GM13977 (cell line): ENCODE data around the gene MYORG.

Experiments
- DNase-seq: peaks from one replicate; pipeline ENCODE4 v3.0.0; 2012; ENCODE audit warnings: low spot score
- in situ Hi-C: fragments of 300-500 bp; cut with MboI; formaldehyde crosslinking; loops from one replicate; pipeline ENCODE4 v1.12.0; 2022; ENCODE audit warnings: low sequenced_read_pairs, low pct_unique_long_range_greater_than_20kb, mixed read lengths, inconsistent platforms; ENCODE audit not compliant: unreplicated experiment
- TF ChIP-seq, protein P1 (sequence below): IDR thresholded peaks from 2 replicates; pipeline ENCODE4 v1.5.1; 2012; ENCODE audit warnings: mild to moderate bottlenecking, control low read depth; ENCODE audit not compliant: insufficient read depth; ENCODE audit errors: extremely low read depth, missing control alignments

Gene MYORG

GRCh38 chr9:34385561-34386230 is 9.0 kb upstream of the MYORG start:
- DNase-seq, result no peak
- TF ChIP-seq, protein P1, sequence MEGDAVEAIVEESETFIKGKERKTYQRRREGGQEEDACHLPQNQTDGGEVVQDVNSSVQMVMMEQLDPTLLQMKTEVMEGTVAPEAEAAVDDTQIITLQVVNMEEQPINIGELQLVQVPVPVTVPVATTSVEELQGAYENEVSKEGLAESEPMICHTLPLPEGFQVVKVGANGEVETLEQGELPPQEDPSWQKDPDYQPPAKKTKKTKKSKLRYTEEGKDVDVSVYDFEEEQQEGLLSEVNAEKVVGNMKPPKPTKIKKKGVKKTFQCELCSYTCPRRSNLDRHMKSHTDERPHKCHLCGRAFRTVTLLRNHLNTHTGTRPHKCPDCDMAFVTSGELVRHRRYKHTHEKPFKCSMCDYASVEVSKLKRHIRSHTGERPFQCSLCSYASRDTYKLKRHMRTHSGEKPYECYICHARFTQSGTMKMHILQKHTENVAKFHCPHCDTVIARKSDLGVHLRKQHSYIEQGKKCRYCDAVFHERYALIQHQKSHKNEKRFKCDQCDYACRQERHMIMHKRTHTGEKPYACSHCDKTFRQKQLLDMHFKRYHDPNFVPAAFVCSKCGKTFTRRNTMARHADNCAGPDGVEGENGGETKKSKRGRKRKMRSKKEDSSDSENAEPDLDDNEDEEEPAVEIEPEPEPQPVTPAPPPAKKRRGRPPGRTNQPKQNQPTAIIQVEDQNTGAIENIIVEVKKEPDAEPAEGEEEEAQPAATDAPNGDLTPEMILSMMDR, result no peak
- in situ Hi-C loops, result no loop called here

GRCh38 chr9:34384368-34385165 is 7.9 kb upstream of the MYORG start:
- in situ Hi-C loops, result no loop called here
- TF ChIP-seq, protein P1, result no peak
- DNase-seq, result no peak

- in situ Hi-C loops, result no loop called here
- TF ChIP-seq, protein P1, result no peak
- DNase-seq, result no peak
Observed at GRCh38 chr9:34383904-34384303, 7.2 kb upstream of the MYORG start.

GRCh38 chr9:34382879-34383278 is 6.2 kb upstream of the MYORG start:
- TF ChIP-seq, protein P1, result no peak
- in situ Hi-C loops, result no loop called here
- DNase-seq, result no peak

GRCh38 chr9:34382054-34382453 is 5.4 kb upstream of the MYORG start:
- in situ Hi-C loops, result no loop called here
- no peak for DNase-seq
- TF ChIP-seq, protein P1, result no peak

- no peak for DNase-seq
- TF ChIP-seq, protein P1, result no peak
- in situ Hi-C loops, result no loop called here
Observed at GRCh38 chr9:34381323-34381722, 4.6 kb upstream of the MYORG start.
